A549 (cell line): Measurements from ENCODE around the gene AMER2. TPM values are rescaled to one million over a fixed set of nuclear protein-coding genes. Genes with fewer than 3 reads are reported as not detected.

Experiments
- ATAC-seq, 2 experiments: fragments of 200-7000 bp in 1 of 2; fragments of >200 bp in 1 of 2; cut with Nextera tagmentation in 1 of 2; cut with Tn5 transposase in 1 of 2; 3 replicates each; pipeline versions ENCODE4 v1.8.0 to v1.9.1; 2018 to 2020; ENCODE audit warnings: mild to moderate bottlenecking in 1 of 2, moderate library complexity in 1 of 2
- CTCF ChIA-PET: fragments of 300-600 bp; sonication (Branson Sonifier 250); formaldehyde crosslinking; extraction: SDS; loops from one replicate; lab custom pipeline; 2021; ENCODE audit warnings: antibody characterized with exemption, inconsistent platforms; lab: Yijun Ruan, JAX
- POLR2A ChIA-PET: fragments of 350-600 bp; formaldehyde crosslinking; extraction: SDS; loops from one replicate; lab custom pipeline; 2021; ENCODE audit warnings: antibody characterized with exemption, inconsistent platforms; lab: Yijun Ruan, JAX
- DNase-seq, 2 experiments: peaks; one replicate each; pipeline versions ENCODE4 v3.0.0 to v3.0.0-alpha.2; 2011 to 2016; ENCODE audit warnings: low read depth in 1 of 2, low spot score in 1 of 2
- FAIRE-seq: peaks from 2 replicates; lab custom pipeline; 2011; peaks lifted over from hg19 to GRCh38; lab: Jason Lieb, UNC
- H3K27ac ChIP-seq, 2 experiments: fragments of >200 bp; sonication (Bioruptor Twin); formaldehyde crosslinking; 3 replicates each; pipeline ENCODE4 v1.5.1; 2016 to 2017
- H3K4me1 ChIP-seq: fragments of >200 bp; sonication (Bioruptor Twin); formaldehyde crosslinking; 3 replicates; pipeline ENCODE4 v1.6.1; 2016
- H3K4me2 ChIP-seq: fragments of >200 bp; sonication (Bioruptor Twin); formaldehyde crosslinking; 3 replicates; pipeline ENCODE4 v1.6.1; 2016
- H3K4me3 ChIP-seq: fragments of >200 bp; sonication (Bioruptor Twin); formaldehyde crosslinking; 3 replicates; pipeline ENCODE4 v1.5.1; 2016
- H3K9me3 ChIP-seq: fragments of >200 bp; sonication (Bioruptor Twin); formaldehyde crosslinking; 3 replicates; pipeline ENCODE4 v1.6.1; 2016
- BHLHE40 ChIP-seq: IDR thresholded peaks from 2 replicates; pipeline ENCODE4 v1.6.1; 2012; ENCODE audit warnings: low read depth, low read length, inconsistent platforms
- CBX8 ChIP-seq: fragments of 200-600 bp; sonication (generic); IDR thresholded peaks from 2 replicates; pipeline ENCODE4 v1.6.1; 2016
- CEBPB ChIP-seq, 2 experiments: fragments of >200 bp in 1 of 2; sonication (Bioruptor Twin) in 1 of 2; formaldehyde crosslinking in 1 of 2; IDR thresholded peaks; 2 replicates each; pipeline ENCODE4 v1.6.1; 2012 to 2016
- CHD4 ChIP-seq: fragments of 200-600 bp; sonication (generic); IDR thresholded peaks from 2 replicates; pipeline ENCODE4 v1.6.1; 2016; ENCODE audit warnings: antibody characterized with exemption, mild to moderate bottlenecking, borderline replicate concordance
- E2F6 ChIP-seq: IDR thresholded peaks from 2 replicates; pipeline ENCODE4 v1.6.1; 2012; ENCODE audit warnings: low read depth, borderline replicate concordance
- FOSB ChIP-seq: fragments of 250-450 bp; sonication (Bioruptor Pico); IDR thresholded peaks from 2 replicates; pipeline ENCODE4 v1.5.0; 2020; ENCODE audit warnings: mild to moderate bottlenecking, moderate library complexity
- FOSL2 ChIP-seq, 2 experiments: fragments of 450-650 bp in 1 of 2; fragments of >200 bp in 1 of 2; sonication (Bioruptor Twin) in 1 of 2; formaldehyde crosslinking; IDR thresholded peaks; 2 replicates each; pipeline versions ENCODE4 v1.5.0 to v1.6.1; 2016 to 2020; ENCODE audit warnings: mild to moderate bottlenecking in 1 of 2, moderate library complexity in 1 of 2
- HMGXB4 ChIP-seq: fragments of 250-450 bp; sonication (Bioruptor Pico); IDR thresholded peaks from 2 replicates; pipeline ENCODE4 v1.5.0; 2021; ENCODE audit warnings: mild to moderate bottlenecking, moderate library complexity, borderline replicate concordance
- HOXA7 ChIP-seq: fragments of 250-450 bp; sonication (Bioruptor Pico); IDR thresholded peaks from 2 replicates; pipeline ENCODE4 v1.5.0; 2020; ENCODE audit warnings: mild to moderate bottlenecking, moderate library complexity
- HOXB13 ChIP-seq: fragments of 250-450 bp; sonication (Bioruptor Pico); IDR thresholded peaks from 2 replicates; pipeline ENCODE4 v1.5.0; 2020; ENCODE audit warnings: low read depth, mild to moderate bottlenecking, moderate library complexity
- HOXB5 ChIP-seq: fragments of 250-450 bp; sonication (Bioruptor Pico); IDR thresholded peaks from 2 replicates; pipeline ENCODE4 v1.5.0; 2020; ENCODE audit warnings: mild to moderate bottlenecking, moderate library complexity
- JUN ChIP-seq, 2 experiments: fragments of >200 bp; sonication (Bioruptor Twin); formaldehyde crosslinking; IDR thresholded peaks; 2 replicates in 1 of 2; 3 replicates in 1 of 2; pipeline ENCODE4 v1.6.1; 2016 to 2017
- JUNB ChIP-seq: fragments of >200 bp; sonication (Bioruptor Twin); formaldehyde crosslinking; IDR thresholded peaks from 2 replicates; pipeline ENCODE4 v1.6.1; 2016
- KDM5A ChIP-seq: fragments of 200-600 bp; sonication (generic); IDR thresholded peaks from 2 replicates; pipeline ENCODE4 v1.6.1; 2016; ENCODE audit warnings: antibody characterized with exemption, mild to moderate bottlenecking
- POLR2A ChIP-seq: IDR thresholded peaks from 2 replicates; pipeline ENCODE4 v1.6.1; 2012; ENCODE audit warnings: mild to moderate bottlenecking, low read length
- RARB ChIP-seq: fragments of 250-450 bp; sonication (Bioruptor Pico); IDR thresholded peaks from 2 replicates; pipeline ENCODE4 v1.8.0; 2021; ENCODE audit warnings: mild to moderate bottlenecking, moderate library complexity
- RCOR1 ChIP-seq: fragments of 150-350 bp; IDR thresholded peaks from 2 replicates; pipeline ENCODE4 v1.6.1; 2014; ENCODE audit warnings: antibody characterized with exemption, low read length, low read depth
- RFX5 ChIP-seq: fragments of 450-650 bp; IDR thresholded peaks from 2 replicates; pipeline ENCODE4 v1.7.1; 2014; ENCODE audit warnings: antibody characterized with exemption, mild to moderate bottlenecking, moderate library complexity
- RNF2 ChIP-seq: fragments of 200-600 bp; sonication (generic); IDR thresholded peaks from 2 replicates; pipeline ENCODE4 v1.6.1; 2016; ENCODE audit warnings: low read depth, mild to moderate bottlenecking, antibody characterized with exemption, moderate library complexity, borderline replicate concordance
- SREBF2 ChIP-seq: fragments of 450-650 bp; IDR thresholded peaks from 2 replicates; pipeline ENCODE4 v1.6.1; 2014; ENCODE audit warnings: mild to moderate bottlenecking, moderate library complexity
- TP53 ChIP-seq: fragments of 250-450 bp; sonication (Bioruptor Pico); IDR thresholded peaks from 2 replicates; pipeline ENCODE4 v1.5.0; 2021; ENCODE audit warnings: mild to moderate bottlenecking, moderate library complexity
- ZFP36 ChIP-seq: fragments of 450-650 bp; IDR thresholded peaks from 2 replicates; pipeline ENCODE4 v1.6.1; 2014; ENCODE audit warnings: borderline replicate concordance; ENCODE audit not compliant: partially characterized antibody
- ZNF302 ChIP-seq: fragments of 250-450 bp; sonication (Bioruptor Pico); IDR thresholded peaks from 2 replicates; pipeline ENCODE4 v1.9.0; 2021; ENCODE audit warnings: inconsistent platforms, mild to moderate bottlenecking, moderate library complexity
- WGBS: methylation state at CpG from one replicate; pipeline ENCODE4 v1.1.6; 2017; ENCODE audit errors: missing lambda C conversion rate; 5-methylcytosine and 5-hydroxymethylcytosine counted together
- polyA plus RNA-seq, 4 experiments: library from polyadenylated mRNA; depleted of rRNA in 3 of 4; stranded (reverse); fragments of >200 nt; fragmentation: RNase III in 1 of 4; extraction: RNeasy Plus Mini Kit Qiagen cat#74134 plus additional on column Dnase treatment in 1 of 4; gene quantifications; 2 replicates in 3 of 4; 3 replicates in 1 of 4; pipeline ENCODE4 v1.2.3, GENCODE V29; 2011 to 2017
- TF ChIP-seq, protein P1 (sequence below): fragments of >200 bp; sonication (Bioruptor Twin); formaldehyde crosslinking; IDR thresholded peaks from 3 replicates; pipeline ENCODE4 v1.5.1; 2016
- TF ChIP-seq, protein P2 (sequence below): fragments of >200 bp; sonication (Bioruptor Twin); formaldehyde crosslinking; IDR thresholded peaks from 2 replicates; pipeline ENCODE4 v1.6.1; 2016
- TF ChIP-seq, protein P3 (sequence below): fragments of 200-600 bp; sonication (generic); IDR thresholded peaks from 2 replicates; pipeline ENCODE4 v1.6.1; 2016; ENCODE audit warnings: antibody characterized with exemption, mild to moderate bottlenecking, moderate library complexity

AMER2 gene
- polyA plus RNA-seq, 2 of the 4 experiments (the other 2 are of a cell fraction) = not detected

DNA sequence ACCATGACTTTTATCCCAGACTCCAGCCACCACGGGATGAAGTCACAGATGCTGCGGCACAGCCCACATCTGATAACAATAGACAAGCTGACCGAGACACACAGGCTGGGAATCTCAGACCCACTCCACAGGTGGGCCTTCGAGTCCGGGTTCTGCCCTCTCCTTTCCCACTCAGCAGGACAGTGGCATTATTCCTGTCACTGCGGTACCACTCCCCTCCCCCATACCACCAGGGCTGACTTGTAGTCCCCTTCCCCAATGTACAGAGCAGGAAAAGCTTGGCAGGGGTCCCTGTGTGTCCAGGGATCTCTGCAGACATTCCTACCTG is 179 bp upstream of the AMER2 start:
- ATAC-seq (no peak), DNase-seq (no peak), FAIRE-seq (no peak)
- Histone ChIP-seq H3K9me3 (no peaks in the 10 kb centered on the region), H3K4me3 (no peak overlapping the region), H3K4me1 (no peaks in the 10 kb centered on the region), H3K27ac (no peak overlapping the region), H3K4me2 (no peak overlapping the region)
- WGBS = 0% methylated on average over 1 of the region's 6 CpGs
- ChIA-PET CTCF (interaction anchor here (1.0 kb wide), 2 partner anchors 16 to 204 kb away, joined by 3 to 5 read pairs; no protein-coding TSS in a partner anchor), POLR2A (no interaction called here)
- TF ChIP-seq ZFP36 (no peak), FOSL2 (IDR thresholded peaks at IDR 0.05) (no peak), FOSL2 (CRISPR knock-in tag; IDR thresholded peaks at IDR 0.05) (no peak)

DNA sequence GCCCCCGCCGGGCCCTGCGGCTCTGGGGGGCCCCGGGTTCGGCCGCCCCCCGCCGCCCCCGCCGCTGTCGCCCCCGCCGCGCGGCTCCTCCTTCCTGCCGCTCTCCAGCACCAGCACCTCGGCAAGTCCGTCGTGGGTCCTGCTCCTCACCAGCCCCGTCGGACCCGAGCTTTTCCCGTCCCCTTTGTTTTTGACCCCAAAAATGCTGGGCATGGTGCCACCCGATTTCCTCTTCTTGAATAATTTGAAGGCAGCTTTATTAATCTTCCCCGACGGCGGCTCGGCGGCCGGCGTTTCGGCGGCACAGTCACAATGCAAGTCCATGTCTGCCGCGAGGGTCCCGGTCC is 945 bp downstream of the AMER2 start:
- H3K4me2 ChIP-seq = peak overlapping the region; percentile 80
- ATAC-seq (no peak), FAIRE-seq (no peak)

DNA sequence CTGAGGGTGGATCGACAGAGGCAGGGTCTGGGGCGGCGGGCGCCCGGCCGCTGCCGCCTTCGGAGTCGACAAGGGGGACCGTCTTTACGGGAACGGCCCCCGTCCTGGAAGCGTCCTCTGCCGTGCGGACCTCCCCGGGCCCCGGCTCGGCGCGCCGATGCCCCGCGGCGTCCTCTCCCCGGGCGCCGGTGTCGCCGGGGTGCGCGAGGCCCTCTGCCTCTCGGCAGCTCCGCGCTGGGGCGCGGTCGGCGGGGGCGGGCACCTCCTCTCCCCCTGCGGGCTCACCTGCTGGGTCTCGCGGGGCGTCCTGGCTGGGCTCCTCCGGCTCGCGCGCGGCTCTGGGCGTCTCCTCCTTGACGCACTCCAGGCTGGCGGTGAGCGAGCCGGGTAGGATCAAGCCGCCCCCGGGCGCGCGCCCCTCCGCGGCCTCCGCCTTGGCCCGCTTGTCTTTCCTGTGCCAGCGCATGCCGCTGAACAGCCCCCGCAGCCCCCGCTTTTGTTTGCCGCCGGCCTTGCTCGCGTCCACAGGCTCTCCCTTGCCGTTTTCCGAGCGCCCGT is 1.5 kb downstream of the AMER2 start:
- WGBS = no CpG with 5 or more reads among the region's 75 CpGs
- CTCF ChIA-PET = no interaction called here
- POLR2A ChIA-PET = no interaction called here
- FAIRE-seq (no peak), DNase-seq (no peak), ATAC-seq (no peak)
- Histone ChIP-seq H3K4me3 (peak overlapping the region; percentile 40; the same call in 2 of the 3 replicates), H3K4me1 (no peaks in the 10 kb centered on the region), H3K27ac (no peak overlapping the region), H3K4me2 (peak overlapping the region; percentile 80), H3K9me3 (no peaks in the 10 kb centered on the region)
- no peak for TF ChIP-seq RCOR1
- TF ChIP-seq ZNF302 = no peak
- TF ChIP-seq BHLHE40 = no peak
- TF ChIP-seq RARB (CRISPR knock-in tag) = no peak
- TF ChIP-seq HOXA7 (CRISPR knock-in tag) = no peak
- TF ChIP-seq SREBF2 = no peak
- TF ChIP-seq HMGXB4 (CRISPR knock-in tag) = no peak
- no peak for TF ChIP-seq JUN (IDR thresholded peaks at IDR 0.05)
- no peak for TF ChIP-seq HOXB5 (CRISPR knock-in tag)
- TF ChIP-seq, protein P1, sequence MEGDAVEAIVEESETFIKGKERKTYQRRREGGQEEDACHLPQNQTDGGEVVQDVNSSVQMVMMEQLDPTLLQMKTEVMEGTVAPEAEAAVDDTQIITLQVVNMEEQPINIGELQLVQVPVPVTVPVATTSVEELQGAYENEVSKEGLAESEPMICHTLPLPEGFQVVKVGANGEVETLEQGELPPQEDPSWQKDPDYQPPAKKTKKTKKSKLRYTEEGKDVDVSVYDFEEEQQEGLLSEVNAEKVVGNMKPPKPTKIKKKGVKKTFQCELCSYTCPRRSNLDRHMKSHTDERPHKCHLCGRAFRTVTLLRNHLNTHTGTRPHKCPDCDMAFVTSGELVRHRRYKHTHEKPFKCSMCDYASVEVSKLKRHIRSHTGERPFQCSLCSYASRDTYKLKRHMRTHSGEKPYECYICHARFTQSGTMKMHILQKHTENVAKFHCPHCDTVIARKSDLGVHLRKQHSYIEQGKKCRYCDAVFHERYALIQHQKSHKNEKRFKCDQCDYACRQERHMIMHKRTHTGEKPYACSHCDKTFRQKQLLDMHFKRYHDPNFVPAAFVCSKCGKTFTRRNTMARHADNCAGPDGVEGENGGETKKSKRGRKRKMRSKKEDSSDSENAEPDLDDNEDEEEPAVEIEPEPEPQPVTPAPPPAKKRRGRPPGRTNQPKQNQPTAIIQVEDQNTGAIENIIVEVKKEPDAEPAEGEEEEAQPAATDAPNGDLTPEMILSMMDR = no peak
- TF ChIP-seq JUNB = no peak
- TF ChIP-seq, protein P2, sequence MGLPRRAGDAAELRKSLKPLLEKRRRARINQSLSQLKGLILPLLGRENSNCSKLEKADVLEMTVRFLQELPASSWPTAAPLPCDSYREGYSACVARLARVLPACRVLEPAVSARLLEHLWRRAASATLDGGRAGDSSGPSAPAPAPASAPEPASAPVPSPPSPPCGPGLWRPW = no peak
- no peak for TF ChIP-seq FOSB
- no peak for TF ChIP-seq CHD4
- TF ChIP-seq HOXB13 = no peak
- no peak for TF ChIP-seq POLR2A
- TF ChIP-seq E2F6 = no peak
- no peak for TF ChIP-seq CEBPB (IDR thresholded peaks at IDR 0.05)
- no peak for TF ChIP-seq RNF2

More for the DNA sequence above, 945 bp downstream of the AMER2 start:
- WGBS = no CpG with 5 or more reads among the region's 36 CpGs
- no peak for TF ChIP-seq CBX8
- TF ChIP-seq, protein P3, sequence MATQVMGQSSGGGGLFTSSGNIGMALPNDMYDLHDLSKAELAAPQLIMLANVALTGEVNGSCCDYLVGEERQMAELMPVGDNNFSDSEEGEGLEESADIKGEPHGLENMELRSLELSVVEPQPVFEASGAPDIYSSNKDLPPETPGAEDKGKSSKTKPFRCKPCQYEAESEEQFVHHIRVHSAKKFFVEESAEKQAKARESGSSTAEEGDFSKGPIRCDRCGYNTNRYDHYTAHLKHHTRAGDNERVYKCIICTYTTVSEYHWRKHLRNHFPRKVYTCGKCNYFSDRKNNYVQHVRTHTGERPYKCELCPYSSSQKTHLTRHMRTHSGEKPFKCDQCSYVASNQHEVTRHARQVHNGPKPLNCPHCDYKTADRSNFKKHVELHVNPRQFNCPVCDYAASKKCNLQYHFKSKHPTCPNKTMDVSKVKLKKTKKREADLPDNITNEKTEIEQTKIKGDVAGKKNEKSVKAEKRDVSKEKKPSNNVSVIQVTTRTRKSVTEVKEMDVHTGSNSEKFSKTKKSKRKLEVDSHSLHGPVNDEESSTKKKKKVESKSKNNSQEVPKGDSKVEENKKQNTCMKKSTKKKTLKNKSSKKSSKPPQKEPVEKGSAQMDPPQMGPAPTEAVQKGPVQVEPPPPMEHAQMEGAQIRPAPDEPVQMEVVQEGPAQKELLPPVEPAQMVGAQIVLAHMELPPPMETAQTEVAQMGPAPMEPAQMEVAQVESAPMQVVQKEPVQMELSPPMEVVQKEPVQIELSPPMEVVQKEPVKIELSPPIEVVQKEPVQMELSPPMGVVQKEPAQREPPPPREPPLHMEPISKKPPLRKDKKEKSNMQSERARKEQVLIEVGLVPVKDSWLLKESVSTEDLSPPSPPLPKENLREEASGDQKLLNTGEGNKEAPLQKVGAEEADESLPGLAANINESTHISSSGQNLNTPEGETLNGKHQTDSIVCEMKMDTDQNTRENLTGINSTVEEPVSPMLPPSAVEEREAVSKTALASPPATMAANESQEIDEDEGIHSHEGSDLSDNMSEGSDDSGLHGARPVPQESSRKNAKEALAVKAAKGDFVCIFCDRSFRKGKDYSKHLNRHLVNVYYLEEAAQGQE = no peak
- TF ChIP-seq RCOR1 = no peak
- TF ChIP-seq KDM5A = no peak
- TF ChIP-seq CEBPB (IDR thresholded peaks at IDR 0.05) = no peak
- TF ChIP-seq TP53 (CRISPR knock-in tag) = no peak
- no peak for TF ChIP-seq RFX5
- no peak for TF ChIP-seq POLR2A
- no peak overlapping the region for H3K27ac ChIP-seq
- H3K4me3 ChIP-seq = peak overlapping the region; percentile 40; the same call in 2 of the 3 replicates
- ChIA-PET POLR2A (no interaction called here), CTCF (no interaction called here)
- H3K4me1 ChIP-seq = no peaks in the 10 kb centered on the region
- no peaks in the 10 kb centered on the region for H3K9me3 ChIP-seq
- no peak for DNase-seq
